SHP77 (cell line): ENCODE data around the gene KRTAP4-1.
"Not testable (repeated sequence)": the region's sequence is repeated elsewhere in the genome, so short reads cannot be mapped to it uniquely, and the experiment has no call there.

Source experiments
- DNase-seq, 2 experiments: peaks; one replicate each; lab custom pipeline; 2025; lab: John Stamatoyannopoulos, UW

The KRTAP4-1 gene

DNA sequence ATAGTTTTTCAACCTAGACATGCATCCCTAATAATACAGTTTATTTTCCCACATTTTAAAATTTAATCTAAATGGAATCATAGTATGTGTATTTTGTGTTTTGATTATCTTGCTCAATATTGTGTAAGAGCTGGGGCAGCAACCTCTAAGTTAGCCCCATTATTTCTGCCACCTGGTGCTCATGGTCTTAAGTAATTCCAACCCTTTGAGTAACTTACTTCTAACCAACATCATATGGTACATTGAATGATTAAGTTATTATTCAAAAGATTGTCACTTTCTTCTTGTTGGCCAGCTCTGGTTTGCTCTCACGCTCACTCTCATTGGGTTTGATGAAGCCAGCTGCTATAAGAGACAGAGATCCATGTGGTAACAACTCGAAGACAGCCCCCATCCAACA is 12.8 kb downstream of the KRTAP4-1 start:
- DNase-seq = no peak

DNA sequence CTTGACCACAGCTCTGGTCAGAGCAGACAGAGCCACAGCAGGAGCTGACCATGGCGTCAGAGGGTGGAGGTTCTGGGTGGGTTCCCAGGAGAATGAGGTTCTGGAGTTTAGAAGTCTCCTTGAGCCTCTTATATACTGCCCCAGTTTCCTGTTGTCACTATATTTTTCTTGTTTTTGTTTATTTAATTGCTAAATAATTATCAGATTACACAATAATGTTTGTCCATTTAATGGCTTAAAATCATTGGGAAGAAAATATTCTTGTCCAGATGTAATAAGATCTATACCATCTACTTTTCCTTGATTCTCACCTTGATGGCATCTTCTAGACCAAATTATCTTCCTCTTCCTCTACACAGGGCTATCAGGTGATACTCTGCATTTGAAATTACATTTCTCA is 16.6 kb downstream of the KRTAP4-1 start, which contains the start of gene KRTAP4-3:
Gene KRTAP4-3 (minus strand): TSS at position 101 of the 400 bp plus-strand sequence. CDS start 49 bp downstream, at position 52.
- no peak for DNase-seq

DNA sequence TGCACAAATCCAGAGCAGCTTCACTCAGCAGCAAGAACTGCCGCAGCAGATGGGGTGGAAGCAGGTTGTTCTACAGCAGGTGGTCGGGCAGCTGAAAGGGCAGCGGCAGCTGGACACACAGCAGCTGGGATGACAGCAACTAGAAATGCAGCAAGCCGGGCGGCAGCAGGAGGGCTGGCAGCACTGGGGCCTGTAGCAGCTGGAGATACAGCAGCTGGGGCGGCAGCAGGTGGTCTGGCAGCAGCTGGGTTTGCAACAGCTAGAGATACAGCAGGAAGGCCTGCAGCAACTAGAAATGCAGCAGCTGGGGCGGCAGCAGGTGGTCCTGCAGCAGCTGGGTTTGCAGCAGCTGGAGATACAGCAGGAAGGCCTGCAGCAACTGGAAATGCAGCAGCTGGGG is 17.1 kb downstream of the KRTAP4-1 start:
- DNase-seq = no peak

DNA sequence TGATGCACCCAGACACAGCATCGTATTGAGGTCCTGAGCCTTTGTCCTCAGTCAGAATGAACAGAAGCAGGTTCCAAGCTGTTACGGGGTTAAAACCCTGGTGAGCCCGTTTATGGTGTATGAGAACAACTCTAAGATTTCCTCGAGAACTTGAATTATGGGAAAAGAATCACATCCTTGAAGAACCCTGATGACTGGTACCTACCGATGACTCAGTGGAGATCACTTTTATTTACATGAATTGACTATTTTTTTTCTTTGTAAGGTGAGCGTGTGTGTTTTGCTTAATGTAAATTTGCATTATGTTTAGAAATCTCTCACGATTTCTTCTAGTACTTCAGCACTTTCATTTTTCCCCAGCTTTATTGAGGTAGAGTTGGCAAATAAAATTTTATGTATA is 20.9 kb downstream of the KRTAP4-1 start:
- DNase-seq = no peak

DNA sequence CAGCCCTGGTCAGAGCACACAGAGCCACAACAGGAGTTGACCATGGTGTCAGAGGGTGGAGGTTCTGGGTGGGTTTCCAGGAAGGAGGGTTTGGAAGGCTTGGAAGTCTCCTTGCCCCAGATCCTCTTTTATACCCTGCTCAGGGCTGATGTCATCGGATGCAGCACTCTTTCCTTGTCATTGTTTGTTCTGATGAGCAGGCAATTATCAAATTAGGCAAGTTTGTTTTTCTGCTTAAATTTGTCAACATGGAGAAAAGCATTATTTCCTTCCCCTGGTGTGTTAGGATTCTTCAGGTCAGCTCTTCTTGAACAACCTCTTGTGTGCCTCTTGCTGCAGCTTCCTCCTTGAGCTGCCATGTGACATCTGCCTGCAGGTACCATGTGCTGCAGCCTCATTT is 24.1 kb downstream of the KRTAP4-1 start, which contains the start of gene KRTAP4-4:
Gene KRTAP4-4 (minus strand): TSS at position 101 of the 400 bp plus-strand sequence. CDS start 57 bp downstream, at position 44.
- DNase-seq = no peak

DNA sequence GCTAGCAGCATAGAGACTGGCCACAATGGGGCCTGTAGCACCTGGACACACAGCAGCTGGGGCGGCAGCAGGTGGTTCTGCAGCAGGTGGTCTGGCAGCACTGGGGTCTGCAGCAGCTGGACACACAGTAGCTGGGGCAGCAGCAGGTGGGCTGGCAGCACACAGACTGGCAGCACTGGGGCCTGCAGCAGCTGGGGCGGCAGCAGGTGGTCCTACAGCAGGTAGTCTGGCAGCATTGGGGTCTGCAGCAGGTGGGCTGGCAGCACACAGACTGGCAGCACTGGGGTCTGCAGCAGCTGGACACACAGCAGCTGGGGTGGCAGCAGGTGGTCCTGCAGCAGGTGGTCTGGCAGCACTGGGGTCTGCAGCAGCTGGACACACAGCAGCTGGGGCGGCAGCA is 24.5 kb downstream of the KRTAP4-1 start:
- DNase-seq = not testable (repeated sequence)

DNA sequence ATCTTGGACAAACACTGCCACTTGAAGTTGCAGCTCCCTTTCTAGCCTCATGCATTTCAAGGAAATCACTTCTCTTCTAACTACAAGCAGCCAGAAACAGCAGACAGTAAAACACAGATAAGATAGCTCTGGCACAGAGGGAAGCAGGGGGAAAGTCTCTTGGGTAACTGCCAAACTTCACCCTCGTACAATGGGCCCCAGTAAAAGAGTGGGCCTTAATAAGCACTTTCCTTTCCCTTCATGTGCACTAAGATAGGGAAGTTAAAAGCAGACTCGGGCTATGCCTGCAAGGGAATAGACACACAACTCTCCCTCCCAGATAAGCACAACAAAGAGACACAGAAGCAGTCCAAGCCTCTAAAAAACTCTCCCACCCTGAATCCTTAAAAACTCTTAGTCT is 30.9 kb downstream of the KRTAP4-1 start:
- DNase-seq = no peak

DNA sequence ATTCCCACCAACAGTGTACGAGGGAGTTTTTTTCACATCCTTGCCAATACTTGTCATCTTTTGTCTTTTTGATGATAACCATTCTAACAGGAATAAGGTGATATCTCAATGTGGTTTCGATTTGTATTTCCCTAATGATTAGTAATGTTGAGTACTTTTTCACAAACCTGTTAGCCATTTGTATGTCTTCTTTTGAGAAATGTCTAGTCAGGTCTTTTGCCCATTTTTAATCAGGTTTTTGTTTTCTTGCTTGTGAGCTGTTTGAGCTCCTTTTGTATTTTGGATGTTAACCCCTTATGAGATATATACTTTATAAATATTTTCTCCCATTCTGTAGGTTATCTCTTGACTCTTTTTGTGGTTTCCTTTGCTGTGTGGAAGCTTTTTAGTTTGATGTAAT is 33.2 kb downstream of the KRTAP4-1 start:
- no peak for DNase-seq

DNA sequence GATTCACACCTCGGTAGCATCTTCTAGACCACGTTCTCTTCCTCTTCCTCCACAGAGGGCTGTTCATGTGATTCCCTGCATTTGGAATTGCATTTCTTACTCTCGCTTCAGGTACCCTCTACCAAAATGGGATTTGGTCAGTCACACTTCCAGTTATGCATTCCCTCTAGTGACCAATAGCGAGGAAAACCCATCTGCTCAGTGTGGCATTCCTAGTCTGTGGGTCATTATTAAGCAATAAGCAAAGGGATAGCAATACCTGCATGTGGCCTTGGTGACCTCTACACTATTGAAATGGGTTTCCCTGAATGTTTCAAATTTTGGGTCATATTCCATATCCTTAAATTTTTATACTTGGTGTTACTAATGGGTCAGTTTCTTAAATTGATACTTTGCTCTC is 34.7 kb downstream of the KRTAP4-1 start:
- no peak for DNase-seq

DNA sequence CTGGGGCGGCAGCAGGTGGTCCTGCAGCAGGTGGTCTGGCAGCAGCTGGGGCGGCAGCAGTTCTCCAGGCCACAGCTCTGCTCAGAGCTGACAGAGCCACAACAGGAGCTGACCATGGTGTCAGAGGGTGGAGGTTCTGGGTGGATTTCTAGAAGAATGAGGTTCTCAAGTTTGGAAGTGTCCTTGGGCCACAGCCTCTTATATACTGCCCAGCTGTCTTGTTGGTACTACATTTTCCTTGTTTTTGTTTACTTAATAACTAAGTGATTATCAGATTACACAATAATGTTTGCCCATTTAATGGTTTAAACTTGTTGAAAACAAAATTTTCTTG is 35.1 kb downstream of the KRTAP4-1 start, which contains the start of gene KRTAP4-5:
Gene KRTAP4-5 (minus strand): TSS at position 174 of the 334 bp plus-strand sequence. CDS start 58 bp downstream, at position 116.
- no peak for DNase-seq

DNA sequence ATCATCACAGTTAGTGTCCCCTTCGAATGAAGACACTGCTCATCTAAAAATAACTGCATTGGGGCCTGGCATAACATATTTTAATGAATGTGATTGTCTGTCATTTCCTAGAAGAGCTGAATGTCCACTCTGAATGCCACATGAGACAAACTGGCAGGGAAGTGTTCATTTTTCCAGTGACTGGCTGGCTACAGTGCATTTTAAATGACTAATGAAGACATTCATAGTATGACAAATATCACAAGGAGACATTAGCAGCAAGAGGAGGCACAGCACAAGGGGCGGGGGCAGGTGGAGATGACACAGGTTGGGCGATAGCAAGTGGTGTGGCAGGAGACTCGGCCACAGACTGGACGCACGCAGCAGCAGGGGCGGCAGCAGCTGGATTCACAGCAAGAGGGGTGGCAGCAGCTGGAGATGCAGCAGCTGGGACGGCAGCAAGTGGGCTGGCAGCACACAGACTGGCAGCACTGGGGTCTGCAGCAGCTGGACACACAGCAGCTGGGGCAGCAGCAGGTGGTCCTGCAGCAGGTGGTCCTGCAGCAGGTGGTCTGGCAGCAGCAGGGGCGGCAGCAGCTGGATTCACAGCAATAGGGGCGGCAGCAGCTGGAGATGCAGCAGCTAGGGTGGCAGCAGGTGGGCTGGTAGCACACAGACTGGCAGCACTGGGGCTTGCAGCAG is 35.6 kb downstream of the KRTAP4-1 start:
- DNase-seq = not testable (repeated sequence)

DNA sequence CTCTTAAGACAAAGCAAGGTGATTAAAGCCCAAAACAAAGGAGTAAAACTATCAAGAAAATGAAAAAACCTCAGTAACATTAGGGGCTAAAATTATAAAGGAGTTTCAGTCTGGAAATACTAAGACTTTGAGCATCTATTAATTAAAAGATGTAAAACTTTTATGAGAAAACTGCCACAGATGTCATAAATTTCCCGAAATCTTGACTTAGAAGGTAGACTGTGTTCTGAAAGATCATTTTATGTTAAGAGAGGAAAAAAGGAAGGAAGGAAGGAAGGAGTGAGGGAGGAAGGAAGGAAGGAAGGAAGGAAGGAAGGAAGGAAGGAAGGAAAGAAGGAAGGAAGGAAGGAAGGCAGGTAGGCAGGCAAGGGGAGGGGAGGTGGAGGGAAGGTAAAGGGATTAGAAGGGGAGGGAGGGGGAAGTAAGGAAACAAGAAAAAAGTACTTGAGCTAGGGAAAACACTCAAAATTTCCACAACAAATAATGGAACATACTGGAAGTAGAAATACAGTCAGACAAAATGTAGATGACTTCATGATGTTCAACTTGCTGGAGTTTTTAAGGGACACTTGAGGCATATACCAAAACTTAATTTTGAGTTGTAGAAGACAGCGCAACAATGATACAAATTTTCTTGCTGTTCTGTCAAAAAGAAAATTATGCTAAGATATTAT is 37.0 kb downstream of the KRTAP4-1 start:
- DNase-seq = no peak

DNA sequence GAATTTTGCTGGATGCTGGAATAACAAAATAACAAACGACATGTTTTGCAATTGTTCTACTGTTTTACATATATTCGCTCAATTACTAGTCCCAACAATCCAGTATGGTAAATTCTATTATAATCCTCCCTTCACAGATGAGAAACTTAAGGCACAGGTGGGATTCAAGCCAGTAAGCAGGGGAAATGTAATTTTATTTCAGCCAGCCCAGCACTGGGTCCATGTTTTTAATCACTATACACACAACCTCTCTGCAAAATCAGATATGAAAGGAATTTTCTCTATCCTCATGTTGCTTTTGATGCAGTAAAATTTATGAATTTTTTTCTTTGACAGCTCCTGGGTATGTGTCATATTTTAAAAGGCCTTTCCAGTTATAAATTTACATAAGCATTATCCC is 39.5 kb downstream of the KRTAP4-1 start:
- DNase-seq = no peak

DNA sequence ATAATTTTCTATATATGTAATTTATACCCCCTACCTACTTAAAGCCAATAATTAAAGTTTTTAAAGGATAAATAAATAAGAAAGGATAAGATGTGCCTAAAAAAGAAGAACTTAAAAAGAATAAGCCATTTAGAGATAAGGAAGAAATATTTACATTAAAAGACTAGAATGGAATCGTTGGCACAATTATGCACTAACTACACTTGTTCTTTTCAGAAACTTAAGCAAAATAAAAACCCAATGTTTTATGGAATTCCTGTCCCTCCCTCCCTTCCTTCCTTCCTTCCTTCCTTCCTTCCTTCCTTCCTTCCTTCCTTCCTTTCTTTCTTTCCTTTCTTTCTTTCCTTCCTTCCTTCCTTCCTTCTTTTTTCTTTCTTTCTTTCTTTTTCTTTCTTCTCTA is 39.9 kb downstream of the KRTAP4-1 start:
- no peak for DNase-seq

DNA sequence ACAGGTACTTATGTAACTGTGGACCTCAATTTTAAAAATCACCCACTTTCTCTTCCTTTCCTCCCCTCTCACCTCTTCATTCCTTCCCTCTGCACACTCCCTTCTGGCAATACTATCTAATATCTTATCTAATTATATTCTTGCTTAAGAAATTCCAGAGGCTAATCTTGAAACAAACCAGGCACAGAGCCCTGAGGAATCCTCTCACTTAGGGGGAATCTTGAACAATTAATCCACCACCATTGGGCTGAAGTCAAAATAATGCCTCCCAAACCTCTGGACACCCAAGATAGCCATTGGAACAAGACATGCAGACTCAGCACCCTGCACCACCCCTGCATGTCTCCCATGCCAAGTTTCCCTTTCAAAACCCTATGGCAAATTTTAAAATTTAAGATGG is 43.4 kb downstream of the KRTAP4-1 start:
- no peak for DNase-seq

DNA sequence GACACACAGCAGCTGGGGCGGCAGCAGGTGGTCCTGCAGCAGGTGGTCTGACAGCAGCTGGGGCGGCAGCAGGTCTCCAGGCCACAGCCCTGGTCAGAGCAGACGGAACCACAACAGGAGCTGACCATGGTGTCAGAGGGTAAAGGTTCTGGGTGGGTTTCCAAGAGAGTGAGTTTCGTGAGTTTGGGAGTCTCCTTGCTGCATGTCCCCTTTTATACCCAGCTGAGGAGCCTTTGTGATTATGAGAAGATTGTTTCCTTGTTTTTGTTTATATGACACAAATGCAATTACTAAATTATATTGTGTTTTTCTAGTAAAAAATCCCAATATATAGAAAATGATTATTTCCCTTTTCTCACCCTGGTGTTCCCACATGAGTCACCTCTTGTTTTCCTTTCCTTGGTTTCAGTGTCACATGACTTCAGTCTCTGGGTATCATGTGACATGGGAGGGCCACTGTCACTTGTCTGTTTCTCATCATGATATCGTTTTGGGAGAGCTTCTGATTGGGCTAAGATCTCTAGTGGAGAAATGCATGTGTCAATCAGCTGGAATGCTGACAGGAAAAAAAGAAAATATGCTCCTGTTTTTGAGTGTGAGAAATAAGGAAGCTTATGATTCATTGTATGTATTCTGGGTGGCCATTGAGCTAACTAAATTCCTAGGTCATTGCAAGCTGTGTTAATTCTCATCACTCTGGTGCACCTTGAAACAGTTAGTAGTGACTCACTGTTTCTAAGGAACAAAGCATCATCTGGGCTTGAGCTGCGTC is 44.2 kb downstream of the KRTAP4-1 start, which contains the start of gene KRTAP4-6:
Gene KRTAP4-6 (minus strand): TSS at position 185 of the 772 bp plus-strand sequence. CDS start 57 bp downstream, at position 128.
- no peak for DNase-seq

DNA sequence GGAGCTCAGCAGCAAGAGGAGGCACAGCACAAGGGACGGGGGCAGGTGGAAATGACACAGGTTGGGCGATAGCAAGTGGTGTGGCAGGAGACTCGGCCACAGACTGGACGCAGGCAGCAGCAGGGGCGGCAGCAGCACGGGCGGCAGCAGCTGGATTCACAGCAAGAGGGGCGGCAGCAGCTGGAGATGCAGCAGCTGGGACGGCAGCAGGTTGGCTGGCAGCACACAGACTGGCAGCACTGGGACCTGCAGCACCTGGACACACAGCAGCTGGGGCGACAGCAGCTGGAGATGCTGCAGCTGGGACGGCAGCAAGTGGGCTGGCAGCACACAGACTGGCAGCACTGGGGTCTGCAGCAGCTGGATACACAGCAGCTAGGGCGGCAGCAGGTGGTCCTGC is 44.8 kb downstream of the KRTAP4-1 start:
- DNase-seq = not testable (repeated sequence)
